DOHH2 (cell line): ENCODE results near the gene FOXO6.

Experiments
- H3F3A ChIP-seq: fragments of 200-600 bp; sonication (generic), shearing (Covaris generic); 2 replicates; pipeline ENCODE4 v1.6.0; 2016; ENCODE audit warnings: antibody characterized with exemption, mild to moderate bottlenecking; ENCODE audit not compliant: control insufficient read depth, insufficient read depth
- H3K27ac ChIP-seq: fragments of 200-600 bp; sonication (generic); 2 replicates; pipeline ENCODE4 v1.5.1; 2014; ENCODE audit warnings: low read depth, mild to moderate bottlenecking, low read length, moderate library complexity
- H3K27me3 ChIP-seq: fragments of 200-600 bp; sonication (generic); 2 replicates; pipeline ENCODE4 v1.6.1; 2014; ENCODE audit warnings: mild to moderate bottlenecking, low read length, mixed read lengths; ENCODE audit not compliant: control insufficient read depth
- H3K36me3 ChIP-seq: fragments of 200-600 bp; sonication (generic); 2 replicates; pipeline ENCODE4 v1.6.1; 2014; ENCODE audit warnings: mild to moderate bottlenecking, low read length, moderate library complexity, mixed read lengths; ENCODE audit not compliant: control insufficient read depth
- H3K4me1 ChIP-seq: fragments of 200-600 bp; sonication (generic); 2 replicates; pipeline ENCODE4 v1.6.1; 2014; ENCODE audit warnings: mild to moderate bottlenecking, low read length, mixed read lengths; ENCODE audit not compliant: control insufficient read depth
- H3K4me2 ChIP-seq: fragments of 200-600 bp; sonication (generic); 2 replicates; pipeline ENCODE4 v1.6.0; 2014; ENCODE audit warnings: mild to moderate bottlenecking, low read length, moderate library complexity
- H3K4me3 ChIP-seq: fragments of 200-600 bp; sonication (generic); 2 replicates; pipeline ENCODE4 v1.5.1; 2014; ENCODE audit warnings: mild to moderate bottlenecking, low read length, mixed read lengths
- H3K79me2 ChIP-seq: fragments of 200-600 bp; sonication (generic); 2 replicates; pipeline ENCODE4 v1.6.1; 2014; ENCODE audit warnings: mild to moderate bottlenecking, low read length, mixed read lengths; ENCODE audit not compliant: control insufficient read depth
- H3K9me2 ChIP-seq: fragments of 200-600 bp; sonication (generic); replicated peaks from 2 replicates; pipeline ENCODE4 v1.6.1; 2014; ENCODE audit warnings: mild to moderate bottlenecking, low read length, mixed read lengths; ENCODE audit not compliant: control insufficient read depth
- H3K9me3 ChIP-seq: fragments of 200-600 bp; sonication (generic); 2 replicates; pipeline ENCODE4 v1.6.1; 2014; ENCODE audit warnings: antibody characterized with exemption, low read length, mixed read lengths; ENCODE audit not compliant: control insufficient read depth, insufficient read depth
- H4K20me1 ChIP-seq: fragments of 200-600 bp; sonication (generic); 2 replicates; pipeline ENCODE4 v1.6.0; 2014; ENCODE audit warnings: low read depth, mild to moderate bottlenecking, antibody characterized with exemption, low read length, moderate library complexity; ENCODE audit not compliant: control insufficient read depth, insufficient read depth
- EZH2phosphoT487 ChIP-seq: fragments of 200-600 bp; sonication (generic); IDR thresholded peaks from 2 replicates; pipeline ENCODE4 v1.6.1; 2017; ENCODE audit warnings: borderline replicate concordance, mild to moderate bottlenecking, antibody characterized with exemption, low read length, moderate library complexity, mixed read lengths
- TF ChIP-seq, protein P1 (sequence below): fragments of 200-600 bp; sonication (generic); IDR thresholded peaks from one replicate; pipeline ENCODE4 v1.5.1; 2014; ENCODE audit warnings: antibody characterized with exemption, mild to moderate bottlenecking, low read depth, low read length; ENCODE audit not compliant: poor library complexity, severe bottlenecking

FOXO6 gene

DNA sequence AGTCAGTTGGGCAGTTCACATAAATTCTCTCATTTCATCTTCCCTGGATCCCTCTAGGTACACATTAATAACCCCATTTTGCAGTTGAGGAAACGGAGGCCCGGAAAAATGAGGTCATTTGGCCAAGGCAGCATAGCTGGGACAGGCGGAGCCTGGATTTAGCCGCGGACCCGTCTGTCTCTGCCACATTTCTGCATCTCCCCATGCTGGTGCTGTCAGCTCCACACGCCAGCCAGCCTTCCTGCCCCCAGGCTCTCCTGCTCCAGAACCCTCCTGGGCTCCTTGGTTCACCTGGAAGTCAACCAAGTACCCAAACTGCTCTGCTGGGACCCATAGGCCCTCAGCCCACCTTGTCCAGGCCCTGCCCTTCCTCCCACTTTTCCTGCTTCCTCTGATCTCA, 7.6 kb downstream of the FOXO6 start:
- Histone ChIP-seq H4K20me1 (no peaks in the 10 kb centered on the region), H3K9me3 (no peaks in the 10 kb centered on the region), H3K4me2 (no peak overlapping the region), H3K4me1 (peaks cover 41% of the 10 kb centered on the region), H3K36me3 (no peaks in the 10 kb centered on the region), H3K4me3 (no peak overlapping the region), H3K79me2 (no peaks in the 10 kb centered on the region), H3F3A (peaks cover 2% of the 10 kb centered on the region; the same call in 1 of the 2 replicates), H3K27ac (no peak overlapping the region), H3K9me2 (no peaks in the 10 kb centered on the region), H3K27me3 (peaks cover 1% of the 10 kb centered on the region)
- TF ChIP-seq EZH2phosphoT487 = no peak
- TF ChIP-seq, protein P1, sequence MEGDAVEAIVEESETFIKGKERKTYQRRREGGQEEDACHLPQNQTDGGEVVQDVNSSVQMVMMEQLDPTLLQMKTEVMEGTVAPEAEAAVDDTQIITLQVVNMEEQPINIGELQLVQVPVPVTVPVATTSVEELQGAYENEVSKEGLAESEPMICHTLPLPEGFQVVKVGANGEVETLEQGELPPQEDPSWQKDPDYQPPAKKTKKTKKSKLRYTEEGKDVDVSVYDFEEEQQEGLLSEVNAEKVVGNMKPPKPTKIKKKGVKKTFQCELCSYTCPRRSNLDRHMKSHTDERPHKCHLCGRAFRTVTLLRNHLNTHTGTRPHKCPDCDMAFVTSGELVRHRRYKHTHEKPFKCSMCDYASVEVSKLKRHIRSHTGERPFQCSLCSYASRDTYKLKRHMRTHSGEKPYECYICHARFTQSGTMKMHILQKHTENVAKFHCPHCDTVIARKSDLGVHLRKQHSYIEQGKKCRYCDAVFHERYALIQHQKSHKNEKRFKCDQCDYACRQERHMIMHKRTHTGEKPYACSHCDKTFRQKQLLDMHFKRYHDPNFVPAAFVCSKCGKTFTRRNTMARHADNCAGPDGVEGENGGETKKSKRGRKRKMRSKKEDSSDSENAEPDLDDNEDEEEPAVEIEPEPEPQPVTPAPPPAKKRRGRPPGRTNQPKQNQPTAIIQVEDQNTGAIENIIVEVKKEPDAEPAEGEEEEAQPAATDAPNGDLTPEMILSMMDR = no peak

DNA sequence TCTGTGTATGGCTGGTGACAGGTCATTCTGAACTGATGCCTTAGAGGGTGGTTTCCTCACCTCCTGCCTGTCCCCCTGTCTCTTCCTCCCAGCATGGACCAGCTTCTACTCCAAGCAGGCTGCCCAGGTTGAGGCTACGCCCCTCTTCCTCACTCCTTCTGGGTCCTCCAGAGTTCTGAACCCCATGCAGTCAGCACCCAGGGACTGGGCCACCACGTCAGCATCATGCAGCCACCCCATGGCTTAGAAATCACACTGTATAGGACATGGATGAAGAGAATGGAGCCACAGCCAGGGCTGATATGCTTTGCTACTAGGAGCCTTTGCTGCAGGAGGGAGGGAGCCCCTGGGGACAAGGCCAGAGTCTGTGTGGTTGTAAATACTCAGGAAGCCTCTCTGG, 8.3 kb downstream of the FOXO6 start:
- peaks cover 41% of the 10 kb centered on the region for H3K4me1 ChIP-seq
- H3K9me3 ChIP-seq = no peaks in the 10 kb centered on the region
- no peaks in the 10 kb centered on the region for H3K36me3 ChIP-seq
- H3K9me2 ChIP-seq = no peaks in the 10 kb centered on the region
- H3K4me3 ChIP-seq = no peak overlapping the region
- no peaks in the 10 kb centered on the region for H4K20me1 ChIP-seq
- no peaks in the 10 kb centered on the region for H3K79me2 ChIP-seq
- H3F3A ChIP-seq = peaks cover 2% of the 10 kb centered on the region; the same call in 1 of the 2 replicates
- H3K27me3 ChIP-seq = no peaks in the 10 kb centered on the region
- TF ChIP-seq, protein P1 = no peak
- TF ChIP-seq EZH2phosphoT487 = no peak
- no peak overlapping the region for H3K27ac ChIP-seq
- no peak overlapping the region for H3K4me2 ChIP-seq

DNA sequence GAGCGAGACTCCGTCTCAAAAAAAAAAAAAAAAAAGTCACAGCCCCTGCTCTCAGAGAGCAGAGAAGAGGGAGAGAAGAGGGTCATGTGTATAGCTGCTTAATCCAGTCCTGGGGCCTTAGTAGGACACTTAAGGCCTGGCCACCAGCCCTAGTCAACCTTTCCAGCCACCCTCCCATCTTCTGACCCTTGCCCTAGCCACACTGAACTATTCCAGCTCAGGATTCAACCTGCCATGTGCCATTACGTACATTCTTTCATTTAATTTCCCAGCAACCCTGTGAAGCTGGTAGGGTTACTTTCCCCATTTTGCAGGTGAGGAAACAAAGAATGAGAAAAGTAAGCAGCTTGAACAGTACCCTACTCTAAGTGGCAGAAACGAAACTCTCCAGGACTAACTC, 9.0 kb downstream of the FOXO6 start:
- TF ChIP-seq, protein P1 = no peak
- TF ChIP-seq EZH2phosphoT487 = no peak
- no peaks in the 10 kb centered on the region for H3K9me3 ChIP-seq
- H3F3A ChIP-seq = peaks cover 2% of the 10 kb centered on the region; the same call in 1 of the 2 replicates
- no peak overlapping the region for H3K27ac ChIP-seq
- no peak overlapping the region for H3K4me2 ChIP-seq
- peaks cover 40% of the 10 kb centered on the region for H3K4me1 ChIP-seq
- H3K79me2 ChIP-seq = no peaks in the 10 kb centered on the region
- no peaks in the 10 kb centered on the region for H3K27me3 ChIP-seq
- H3K36me3 ChIP-seq = no peaks in the 10 kb centered on the region
- H4K20me1 ChIP-seq = no peaks in the 10 kb centered on the region
- no peaks in the 10 kb centered on the region for H3K9me2 ChIP-seq
- H3K4me3 ChIP-seq = no peak overlapping the region
